ENCODE results near the gene MBNL1. TPM values are rescaled to one million over a fixed set of nuclear protein-coding genes. Genes with fewer than 3 reads are reported as not detected.

The MBNL1 gene
- total RNA-seq, 4 donors from 2014 or later: 413 to 774 (median 604) TPM

GRCh38 chr3:152284906-152285305 lies 16.2 kb downstream of the MBNL1 start:
- no peak for TF ChIP-seq CTCF (IDR thresholded peaks at IDR 0.05; ENCODE audit: low read depth)

GRCh38 chr3:152285509-152285908 lies 16.8 kb downstream of the MBNL1 start:
- no peak for TF ChIP-seq CTCF (IDR thresholded peaks at IDR 0.05; ENCODE audit: low read depth)

GRCh38 chr3:152287898-152288576 lies 19.3 kb downstream of the MBNL1 start:
- TF ChIP-seq CTCF (IDR thresholded peaks at IDR 0.05; ENCODE audit: low read depth): no peak

- no peak for TF ChIP-seq CTCF (IDR thresholded peaks at IDR 0.05; ENCODE audit: low read depth)
Measured at GRCh38 chr3:152288681-152289080, 20.0 kb downstream of the MBNL1 start.

- TF ChIP-seq CTCF (IDR thresholded peaks at IDR 0.05; ENCODE audit: low read depth): no peak
Measured at GRCh38 chr3:152289708-152290107, 21.0 kb downstream of the MBNL1 start.

- TF ChIP-seq CTCF (IDR thresholded peaks at IDR 0.05; ENCODE audit: low read depth): no peak
Measured at GRCh38 chr3:152290374-152290773, 21.6 kb downstream of the MBNL1 start.

GRCh38 chr3:152291238-152291637 lies 22.5 kb downstream of the MBNL1 start:
- TF ChIP-seq CTCF (IDR thresholded peaks at IDR 0.05; ENCODE audit: low read depth): no peak
